Left renal pelvis (tissue), 4 donors: ENCODE data around the gene NFRKB. TPM values are rescaled to one million over a fixed set of nuclear protein-coding genes. Genes with fewer than 3 reads are reported as not detected.
"Not testable (repeated sequence)": the region's sequence is repeated elsewhere in the genome, so short reads cannot be mapped to it uniquely, and the experiment has no call there.

Experiments
- DNase-seq, 4 donors: peaks; one replicate each; pipeline ENCODE4 v3.0.0-alpha.2; 2013; ENCODE audit warnings: low read depth in 4 of 4, low spot score in 3 of 4
- polyA plus RNA-seq, 4 donors: library from polyadenylated mRNA; unstranded; fragments of 120-200 nt; gene quantifications; one replicate each; pipeline ENCODE4 v1.2.1, GENCODE V29; 2013; ENCODE audit not compliant: insufficient read length in 4 of 4

NFRKB gene
- polyA plus RNA-seq, 4 donors = 31.2 to 59.4 (median 39.0) TPM

DNA sequence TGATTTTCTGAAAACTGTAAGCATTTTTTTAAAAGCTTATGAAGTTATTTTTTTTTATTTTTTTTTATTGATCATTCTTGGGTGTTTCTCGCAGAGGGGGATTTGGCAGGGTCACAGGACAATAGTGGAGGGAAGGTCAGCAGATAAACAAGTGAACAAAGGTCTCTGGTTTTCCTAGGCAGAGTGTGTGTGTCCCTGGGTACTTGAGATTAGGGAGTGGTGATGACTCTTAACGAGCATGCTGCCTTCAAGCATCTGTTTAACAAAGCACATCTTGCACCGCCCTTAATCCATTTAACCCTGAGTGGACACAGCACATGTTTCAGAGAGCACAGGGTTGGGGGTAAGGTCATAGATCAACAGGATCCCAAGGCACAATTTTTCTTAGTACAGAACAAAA, 48.0 kb downstream of the NFRKB start:
- not testable (repeated sequence) for DNase-seq

GRCh38 chr11:129846508-129847335, 48.7 kb downstream of the NFRKB start:
- DNase-seq = no peak

Other genes starting within 250 kb of the NFRKB start
- gene TMEM45B, start 79.7 kb downstream of the NFRKB start, polyA plus RNA-seq = 10 to 100 TPM in 3 of 4 donors, under 1 TPM in 1; 0.57 to 29.7 (median 21.1) TPM
- gene PRDM10, start 107.3 kb upstream of the NFRKB start, polyA plus RNA-seq = 10 to 100 TPM in 2 of 4 donors, 1 to 10 TPM in 2; 8.5 to 11.8 (median 10.1) TPM
- gene APLP2, start 174.3 kb upstream of the NFRKB start, polyA plus RNA-seq = 100 to 1,000 TPM; 230 to 504 (median 454) TPM